Measurements from ENCODE around the gene NEGR1.

DNA sequence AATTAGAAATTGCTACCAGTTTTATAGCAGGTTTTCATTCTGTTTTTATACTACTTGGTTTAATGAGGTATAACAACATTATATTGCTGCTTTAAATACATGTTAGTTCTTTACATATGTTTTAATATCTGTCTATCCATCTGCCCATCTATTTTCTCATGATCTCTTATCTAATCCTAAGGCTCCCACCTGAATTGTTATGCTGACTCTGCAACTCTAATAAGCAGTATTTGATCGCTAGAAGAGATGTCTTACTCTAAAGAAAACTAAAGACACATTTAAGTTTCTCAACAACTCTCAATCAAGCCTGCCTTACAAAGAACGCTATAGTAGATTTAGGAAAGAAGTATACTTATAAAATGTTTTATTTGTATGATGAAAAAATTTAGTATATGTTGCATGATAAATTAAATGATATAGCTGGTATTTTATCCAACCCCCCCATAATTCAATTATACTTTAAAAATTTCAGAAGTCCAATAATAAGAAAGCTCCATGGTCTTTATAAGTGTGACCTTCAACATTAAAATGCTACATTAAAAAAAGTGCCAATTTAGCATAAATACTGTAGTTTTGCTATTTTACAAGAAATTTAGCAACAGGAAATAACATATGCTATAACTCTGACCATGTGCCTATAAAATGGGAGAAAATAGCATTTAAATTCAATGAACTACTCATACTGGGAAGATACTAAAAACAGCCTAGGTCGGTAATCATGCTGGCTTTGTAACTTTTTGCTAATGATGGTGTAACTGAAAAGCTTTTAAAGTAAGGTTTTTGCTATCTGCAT, 180.3 kb downstream of the NEGR1 start:
- TF ChIP-seq CTCF (IDR thresholded peaks at IDR 0.05) (no peak), POLR2A (IDR thresholded peaks at IDR 0.05) (no peak), POLR2AphosphoS5 (IDR thresholded peaks at IDR 0.05) (no peak), EP300 (IDR thresholded peaks at IDR 0.05) (no peak)

Measured in gastroesophageal sphincter (tissue), 3 donors.